ENCODE results near the gene ZNF138.
"Not testable (repeated sequence)": the region's sequence is repeated elsewhere in the genome, so short reads cannot be mapped to it uniquely, and the experiment has no call there.

The ZNF138 gene

DNA sequence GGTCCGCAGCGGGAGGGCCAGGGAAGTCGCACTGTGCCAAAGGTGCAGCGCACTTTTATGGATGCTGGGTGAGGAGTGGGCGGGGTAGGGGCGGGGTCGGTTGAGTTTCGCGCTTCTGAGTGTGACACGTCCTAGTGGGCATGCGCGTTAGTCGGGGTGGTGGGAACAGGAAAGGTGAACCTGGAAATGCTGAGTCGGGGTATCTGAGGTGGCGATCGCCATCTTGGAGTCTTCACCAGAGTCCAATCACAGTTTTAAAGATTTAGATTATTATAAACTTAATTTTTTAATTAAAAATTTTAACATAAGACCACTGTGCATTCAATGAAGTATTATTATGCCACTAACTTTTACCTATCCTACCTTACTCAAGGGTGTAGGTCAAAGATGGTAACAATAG, 45.7 kb downstream of the ZNF138 start:
- no peak for DNase-seq

DNA sequence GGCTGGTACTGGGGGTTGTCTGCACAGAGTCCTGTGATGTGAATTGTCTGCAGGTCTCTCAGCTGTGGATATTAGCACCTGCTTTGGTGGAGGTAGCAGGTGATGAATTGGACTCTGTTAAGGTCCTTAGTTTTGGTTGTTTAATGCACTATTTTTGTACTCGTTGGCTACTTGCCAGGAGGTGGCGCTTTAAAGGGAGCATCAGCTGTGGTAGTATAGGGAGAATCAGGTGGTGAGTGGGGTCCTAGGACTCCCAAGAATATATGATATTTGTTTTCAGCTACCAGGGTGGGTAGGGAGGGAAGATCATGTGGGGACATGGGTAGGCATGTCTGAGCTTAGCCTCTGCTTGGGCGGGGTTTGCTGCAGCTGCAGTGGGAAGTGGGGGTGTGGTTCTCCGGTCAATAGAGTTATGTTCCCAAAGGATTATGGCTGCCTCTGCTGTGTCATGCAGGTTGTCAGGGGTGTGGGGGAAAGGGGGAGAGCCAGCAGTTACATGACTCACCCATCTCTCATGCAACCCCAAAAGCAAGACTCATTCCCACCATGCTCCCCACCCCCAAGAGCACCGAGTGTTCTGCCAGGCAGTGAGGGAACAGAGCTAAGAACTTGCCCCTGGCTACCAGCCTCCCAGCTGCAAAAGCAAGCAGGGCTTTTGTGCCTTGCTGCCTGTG, 55.2 kb downstream of the ZNF138 start:
- no peak for DNase-seq

DNA sequence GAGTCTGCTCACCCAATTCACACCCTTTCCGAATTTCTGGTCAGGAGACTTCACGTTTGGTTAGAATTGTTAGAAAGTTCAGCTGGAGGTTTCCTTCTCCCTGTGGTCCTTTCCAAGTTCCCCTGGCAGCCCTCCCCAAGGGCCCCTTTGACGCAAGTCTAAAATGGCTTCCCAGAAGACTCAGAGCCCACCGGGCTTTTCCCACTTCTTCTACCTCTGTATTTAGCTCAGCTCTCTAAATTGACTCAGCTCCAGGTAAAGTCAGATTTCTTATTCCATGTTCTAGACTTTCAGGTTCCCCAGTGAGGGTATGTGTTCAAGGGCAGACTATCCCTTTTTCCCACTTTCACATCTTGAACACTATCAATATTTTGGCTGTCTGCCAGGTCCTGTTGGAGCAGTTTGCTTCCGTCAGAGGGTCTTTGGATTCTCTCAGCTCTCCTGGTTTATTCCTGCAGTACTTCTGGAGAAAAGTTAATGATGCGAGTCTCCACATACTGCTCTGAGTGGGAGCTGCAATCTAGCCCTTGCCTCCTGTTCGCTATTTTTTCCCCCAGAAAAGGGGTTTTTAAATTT, 55.8 kb downstream of the ZNF138 start:
- no peak for DNase-seq

DNA sequence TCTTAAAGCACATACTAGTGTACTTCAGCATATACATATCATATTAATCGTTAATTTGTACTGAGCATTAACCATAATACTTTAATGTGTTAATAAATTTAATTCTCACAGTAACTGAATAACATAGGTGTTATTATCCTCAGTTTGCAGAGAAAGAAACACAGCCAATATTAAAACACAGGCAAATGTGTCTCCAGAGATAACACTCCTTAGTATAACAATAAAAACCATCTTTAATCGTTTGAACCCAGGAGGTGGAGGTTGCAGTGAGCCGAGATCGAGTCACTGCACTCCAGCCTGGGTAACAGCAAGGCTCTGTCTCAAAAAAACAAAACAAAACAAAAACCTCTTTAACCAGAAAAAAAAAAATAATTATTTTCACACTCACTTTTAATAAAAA, 59.5 kb downstream of the ZNF138 start:
- no peak for DNase-seq

DNA sequence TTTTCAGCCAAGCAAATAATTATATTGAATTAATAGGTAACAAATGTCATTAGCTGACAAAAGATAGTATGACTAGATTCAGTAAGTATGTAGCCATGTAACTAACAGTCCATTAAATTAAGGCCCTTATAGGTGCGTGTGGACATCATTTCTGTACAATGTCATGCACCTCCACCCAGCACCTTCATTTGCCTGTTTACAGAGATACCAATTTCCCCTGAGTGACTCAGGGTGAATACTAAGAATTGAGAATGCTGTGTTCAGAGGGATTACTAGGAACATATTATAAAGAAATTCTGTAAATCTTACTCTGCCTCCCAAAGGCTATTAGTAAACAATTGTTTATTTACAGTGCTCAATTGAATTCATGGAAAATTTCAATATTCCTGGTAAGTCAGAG, 60.7 kb downstream of the ZNF138 start:
- DNase-seq: no peak

DNA sequence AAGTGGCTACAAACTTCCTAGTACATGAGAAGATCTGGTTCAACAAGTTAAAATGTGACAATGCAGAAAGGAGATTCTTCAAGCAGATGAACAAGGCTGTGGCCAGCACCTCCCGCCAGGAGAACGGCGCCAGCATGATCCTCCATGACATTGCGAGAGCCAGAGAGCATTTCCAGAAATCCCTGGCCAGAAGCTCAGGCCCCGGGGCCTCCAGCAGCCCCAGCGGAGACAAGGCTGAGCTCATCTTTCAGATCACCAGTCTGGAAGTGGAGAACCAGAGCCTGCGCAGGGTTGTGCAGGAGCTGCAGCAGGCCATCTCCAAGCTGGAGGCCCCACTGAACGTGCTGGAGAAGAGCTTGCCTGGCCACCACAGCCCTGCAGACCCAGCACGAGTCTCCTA, 68.8 kb downstream of the ZNF138 start:
- no peak for DNase-seq

DNA sequence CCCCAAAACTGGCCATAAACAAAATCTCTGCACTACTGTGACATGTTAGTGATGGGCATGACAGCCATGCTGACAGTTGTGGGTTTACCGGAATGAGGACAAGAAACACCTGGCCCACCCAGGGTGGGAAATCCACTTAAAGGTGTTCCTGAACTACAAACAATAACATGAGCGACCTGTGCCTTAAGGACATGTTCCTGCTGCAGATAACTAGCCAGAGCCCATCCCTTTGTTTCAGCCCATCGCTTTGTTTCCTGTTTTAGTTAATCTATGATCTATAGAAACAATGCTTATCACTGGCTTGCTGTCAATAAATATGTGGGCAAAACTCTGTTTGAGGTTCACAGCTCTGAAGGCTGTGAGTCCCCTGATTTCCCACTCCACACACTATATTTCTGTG, 69.3 kb downstream of the ZNF138 start:
- DNase-seq: not testable (repeated sequence)

DNA sequence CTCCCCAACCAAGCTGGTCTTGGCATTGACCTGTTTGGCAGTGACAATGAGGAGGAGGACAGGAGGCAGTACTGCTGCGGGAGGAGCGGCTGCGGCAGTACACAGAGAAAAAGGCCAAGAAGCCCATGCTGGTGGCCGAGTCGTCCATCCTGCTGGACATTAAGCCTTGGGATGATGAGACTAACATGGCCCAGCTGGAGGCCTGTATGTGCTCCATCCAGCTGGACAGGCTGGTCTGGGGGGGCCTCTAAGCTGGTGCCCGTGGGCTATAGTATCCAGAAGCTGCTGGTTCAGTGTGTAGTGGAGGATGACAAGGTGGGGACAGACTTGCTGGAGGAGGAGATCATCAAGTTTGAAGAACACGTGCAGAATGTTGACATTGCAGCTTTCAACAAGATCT, 69.7 kb downstream of the ZNF138 start:
- no peak for DNase-seq

DNA sequence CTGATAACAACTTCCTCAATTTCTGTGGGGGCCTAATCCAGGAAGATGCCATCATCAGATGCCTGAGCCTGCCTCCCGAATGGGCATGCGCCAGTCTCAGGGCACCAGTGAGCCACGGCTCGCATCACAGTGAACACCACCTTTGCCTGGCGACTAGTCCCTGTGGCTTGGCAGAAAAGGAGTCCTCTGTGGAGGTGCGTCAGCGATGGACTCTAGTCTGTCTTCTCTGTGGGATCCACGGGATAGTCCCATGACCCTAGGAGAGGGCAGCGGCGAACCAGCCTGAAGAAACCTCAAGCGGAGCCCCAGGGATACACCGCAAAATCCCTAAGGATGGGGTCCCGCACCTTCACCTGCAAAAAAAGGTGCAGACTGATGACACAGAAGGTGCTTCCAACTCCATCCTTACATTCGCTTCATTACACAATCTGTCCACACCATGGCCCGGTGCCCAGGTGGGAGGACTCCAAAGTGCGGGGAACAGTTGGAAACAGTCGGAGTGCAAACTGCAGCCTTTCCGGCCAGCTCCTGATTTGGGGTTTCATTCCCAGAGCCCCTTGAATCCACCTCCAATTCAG, 73.7 kb downstream of the ZNF138 start:
- DNase-seq: no peak

DNA sequence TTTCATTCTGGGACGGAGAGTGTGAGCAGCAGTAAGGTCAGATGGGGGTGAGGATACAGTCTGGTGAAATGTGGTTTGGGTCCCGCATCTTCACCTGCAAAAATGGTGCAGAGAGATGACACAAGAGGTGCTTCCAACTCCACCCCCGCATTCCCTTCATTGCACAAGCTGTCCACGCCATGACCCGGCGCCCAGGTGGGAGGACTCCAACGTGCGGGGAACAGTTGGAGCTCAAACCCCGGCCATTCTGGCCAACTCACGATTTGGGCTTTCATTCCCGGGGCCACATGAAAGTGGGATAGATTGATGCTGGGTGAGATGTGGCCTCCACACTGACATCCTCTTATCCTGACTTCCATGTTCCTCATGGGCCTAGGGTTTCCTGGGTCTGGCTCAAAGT, 74.3 kb downstream of the ZNF138 start:
- DNase-seq: no peak

DNA sequence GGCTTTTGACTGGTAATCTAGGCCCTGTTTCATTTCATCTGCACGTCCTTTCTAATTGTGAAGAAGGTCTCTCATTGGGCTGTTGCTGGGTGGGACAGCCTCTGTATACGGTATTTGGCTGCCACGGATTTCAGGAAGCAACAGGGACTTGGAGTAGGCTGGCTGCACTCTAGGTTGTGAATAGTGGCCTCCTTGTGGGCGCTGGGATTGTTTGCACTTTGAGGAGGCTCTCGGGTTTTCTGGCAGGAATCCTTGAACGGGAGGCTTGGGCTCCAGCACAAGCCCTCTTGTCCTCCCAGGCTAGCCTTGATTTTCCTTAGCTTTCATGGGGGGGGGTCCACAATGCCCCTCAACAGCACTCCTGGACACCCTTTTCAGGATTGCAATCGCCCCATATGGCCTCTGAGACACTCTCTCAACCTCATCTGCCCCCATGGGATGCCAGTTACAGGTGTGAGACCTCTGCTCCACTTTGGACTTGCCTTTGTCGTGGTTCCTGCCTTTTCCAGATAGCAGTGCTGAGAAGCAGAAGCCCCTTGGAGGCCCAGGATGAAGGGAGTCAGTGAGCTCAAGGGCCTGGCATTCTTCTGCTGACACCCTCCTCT, 75.0 kb downstream of the ZNF138 start:
- DNase-seq: no peak

DNA sequence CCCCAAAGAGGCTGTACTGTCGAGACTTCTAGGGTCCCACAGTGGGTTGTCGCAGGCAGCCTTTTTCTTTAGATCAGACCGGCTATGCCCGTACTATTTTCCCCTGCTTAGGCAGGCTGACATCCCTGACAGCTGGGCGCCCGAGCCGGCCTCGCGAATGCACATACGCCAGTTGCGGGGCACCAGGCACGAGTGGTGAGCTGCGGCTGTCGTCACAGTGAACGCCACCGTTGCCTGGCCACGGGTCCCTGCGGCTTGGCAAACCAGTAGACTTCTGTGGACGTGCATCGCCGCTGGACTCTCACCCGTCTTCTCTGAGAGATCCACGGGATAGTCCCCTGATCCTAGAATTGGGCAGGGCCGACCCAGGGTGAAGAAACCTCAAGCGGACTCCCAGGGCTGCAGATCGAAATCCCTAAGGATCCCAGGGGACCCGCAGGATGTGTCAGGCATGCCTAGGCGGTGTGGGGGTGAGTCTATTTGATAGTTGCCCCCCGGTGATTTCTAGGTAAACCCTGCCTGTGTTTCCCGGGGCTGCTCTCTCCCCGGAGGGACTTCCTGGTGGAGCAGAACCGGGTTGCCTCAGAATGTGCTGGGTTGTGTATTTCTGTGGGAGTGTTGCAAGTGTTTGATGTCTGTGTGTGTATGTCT, 75.8 kb downstream of the ZNF138 start:
- DNase-seq: no peak

DNA sequence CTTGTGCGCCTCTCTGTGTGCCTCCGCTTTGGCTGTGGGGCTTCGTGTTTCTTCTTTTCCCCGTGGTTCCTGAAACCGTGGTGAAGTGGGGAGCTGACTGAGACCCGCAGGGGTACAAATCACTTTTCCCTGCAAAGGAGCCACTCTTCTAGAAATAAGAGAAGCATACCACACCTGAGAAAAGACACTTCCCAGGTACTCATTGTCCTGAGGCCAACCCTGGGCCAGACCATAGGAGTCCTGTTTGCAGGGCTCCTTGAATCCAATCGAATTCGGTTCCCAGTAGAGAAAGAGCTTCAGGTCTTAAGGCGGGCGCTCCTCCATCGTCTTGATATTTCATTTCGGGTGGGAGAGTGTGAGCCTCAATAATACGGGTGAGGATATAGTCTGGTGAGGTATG, 76.4 kb downstream of the ZNF138 start:
- DNase-seq: no peak

DNA sequence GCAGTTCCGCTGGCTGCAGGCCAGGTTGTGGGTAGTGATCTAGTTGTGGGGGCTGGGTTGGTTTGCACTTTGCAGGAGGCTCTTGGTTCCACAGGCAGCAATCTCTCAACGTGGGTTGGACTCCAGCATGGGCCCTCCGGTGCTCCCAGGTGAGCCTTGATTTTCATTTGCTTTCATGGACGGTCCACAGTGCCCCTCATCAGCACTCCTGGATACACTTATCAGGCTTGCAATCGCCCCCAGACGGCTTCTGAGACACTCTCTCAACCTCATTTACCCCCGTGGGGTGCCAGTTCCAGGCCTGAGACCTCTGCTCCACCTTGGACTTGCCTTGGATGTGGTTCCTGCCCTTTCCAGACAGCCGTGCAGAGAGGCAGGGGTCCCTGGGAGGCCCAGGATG, 77.5 kb downstream of the ZNF138 start:
- no peak for DNase-seq

DNA sequence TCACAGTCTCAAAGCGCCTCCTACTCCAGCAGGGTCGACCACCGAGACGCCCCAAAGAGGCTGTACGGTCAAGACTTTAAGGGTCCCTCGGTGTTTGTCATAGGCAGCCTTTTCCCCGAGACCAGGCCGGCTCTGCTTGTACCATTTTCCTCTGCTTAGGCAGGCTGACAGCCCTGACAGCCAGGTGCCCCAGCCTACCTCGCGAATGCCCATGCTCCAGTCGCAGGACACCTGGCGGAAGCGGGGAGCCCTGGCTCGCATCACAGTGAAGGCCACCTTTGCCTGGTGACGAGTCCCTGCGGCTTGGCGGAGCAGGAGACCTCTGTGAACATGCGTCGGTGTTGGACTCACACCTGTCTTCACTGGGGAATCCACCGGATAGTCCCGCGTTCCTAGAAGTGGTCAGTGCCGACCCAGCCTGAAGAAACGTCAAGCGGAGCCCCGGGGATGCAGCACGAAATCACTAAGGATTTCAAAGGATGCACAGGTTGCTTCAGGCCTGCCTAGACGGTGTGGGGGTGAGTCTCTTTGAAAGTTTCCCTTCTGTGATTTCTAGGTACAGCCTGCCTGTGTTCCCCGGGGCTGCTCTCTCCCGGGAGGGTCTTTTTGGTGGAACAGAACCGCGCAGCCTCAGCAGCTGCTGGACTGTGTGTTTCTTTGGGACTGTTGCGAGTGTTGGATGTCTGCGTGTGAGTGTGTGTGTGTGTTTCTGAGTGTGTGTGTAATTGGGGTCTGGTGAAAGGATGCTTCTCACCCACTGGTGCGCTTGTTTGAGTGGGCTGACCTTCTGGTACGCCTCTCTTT, 78.3 kb downstream of the ZNF138 start:
- no peak for DNase-seq

DNA sequence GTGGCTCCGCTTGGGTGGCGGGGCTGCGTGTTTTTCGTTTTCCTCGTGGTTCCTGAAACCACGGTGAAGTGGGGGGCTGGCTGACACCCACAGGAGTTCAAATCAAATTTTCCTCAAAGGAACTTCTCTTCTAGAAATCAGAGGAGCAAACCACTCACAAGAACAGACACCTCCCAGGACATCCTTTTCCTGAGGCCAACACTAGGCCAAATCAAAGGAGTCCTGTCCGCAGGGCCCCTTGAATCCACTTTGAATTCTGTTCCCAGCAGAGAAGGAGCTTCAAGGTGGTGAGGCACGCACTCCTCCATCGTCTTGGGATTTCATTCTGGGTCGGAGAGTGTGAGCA, 78.9 kb downstream of the ZNF138 start:
- no peak for DNase-seq

DNA sequence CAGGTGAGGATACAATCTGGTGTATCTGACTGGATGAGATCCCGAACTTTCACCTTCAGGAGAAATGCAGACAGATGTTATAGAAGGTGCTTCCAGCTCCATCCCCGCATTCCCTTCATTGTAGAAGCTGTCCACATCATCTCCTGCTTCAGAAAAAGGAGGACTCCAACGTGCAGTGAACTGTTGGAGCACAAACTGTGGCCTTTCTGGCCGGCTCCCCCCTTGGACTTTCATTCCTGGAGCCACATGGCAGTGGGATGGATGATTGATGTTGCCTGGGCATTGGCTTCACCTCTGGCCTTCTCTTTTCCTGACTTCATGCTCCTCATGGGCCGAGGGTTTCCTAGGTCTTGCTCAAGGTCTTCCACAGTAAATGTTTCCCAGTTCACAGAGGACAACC, 79.3 kb downstream of the ZNF138 start:
- DNase-seq: no peak

DNA sequence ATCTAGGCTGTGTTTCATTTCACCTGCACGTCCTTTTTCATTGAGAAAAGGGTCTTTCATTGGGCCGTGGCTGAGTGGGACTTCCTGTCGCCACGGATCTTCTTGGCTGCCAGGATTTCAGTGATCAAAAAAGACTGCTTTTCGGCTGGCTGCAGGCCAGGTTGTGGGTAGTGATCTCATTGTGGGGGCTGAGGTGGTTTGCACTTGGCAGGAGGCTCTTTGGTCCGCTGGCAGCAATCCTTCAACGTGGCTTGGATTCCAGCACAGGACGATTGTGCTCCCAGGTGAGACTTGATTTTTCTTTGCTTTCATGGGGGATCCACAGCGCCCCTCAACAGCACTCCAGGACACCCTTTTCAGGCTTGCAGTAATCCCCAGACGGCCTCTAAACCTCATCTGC, 79.9 kb downstream of the ZNF138 start:
- DNase-seq: no peak

DNA sequence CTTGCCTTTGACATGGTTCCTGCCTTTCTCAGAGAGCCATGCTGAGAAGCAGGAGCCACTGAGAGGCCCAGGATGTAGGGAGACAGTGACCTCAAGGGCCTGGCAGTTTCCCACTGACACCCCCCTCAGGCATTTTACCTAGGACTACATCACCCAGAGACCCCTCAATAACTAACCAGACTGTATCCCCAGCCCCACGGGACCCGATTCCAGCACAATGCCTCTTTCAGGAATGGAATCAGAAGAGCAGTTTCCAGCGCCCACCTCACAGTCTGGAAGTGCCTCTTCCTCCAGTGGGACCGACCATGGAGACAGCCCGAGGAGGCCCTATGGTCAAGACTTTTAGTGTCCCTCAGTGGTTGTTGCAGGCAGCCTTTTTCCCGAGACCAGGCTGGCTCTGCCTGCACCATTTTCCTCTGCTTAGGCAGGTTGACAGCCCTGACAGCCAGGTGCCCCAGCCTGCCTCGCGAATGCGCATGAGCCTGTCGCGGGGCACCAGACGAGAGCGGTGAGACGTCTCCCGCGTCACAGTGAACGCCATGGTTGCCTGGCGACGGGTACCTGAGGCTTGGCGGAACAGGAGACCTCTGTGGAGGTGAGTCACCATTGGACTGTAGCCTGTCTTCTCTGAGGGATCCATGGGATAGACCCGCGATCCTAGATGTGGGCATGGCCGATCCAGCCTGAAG, 80.5 kb downstream of the ZNF138 start:
- DNase-seq: no peak

DNA sequence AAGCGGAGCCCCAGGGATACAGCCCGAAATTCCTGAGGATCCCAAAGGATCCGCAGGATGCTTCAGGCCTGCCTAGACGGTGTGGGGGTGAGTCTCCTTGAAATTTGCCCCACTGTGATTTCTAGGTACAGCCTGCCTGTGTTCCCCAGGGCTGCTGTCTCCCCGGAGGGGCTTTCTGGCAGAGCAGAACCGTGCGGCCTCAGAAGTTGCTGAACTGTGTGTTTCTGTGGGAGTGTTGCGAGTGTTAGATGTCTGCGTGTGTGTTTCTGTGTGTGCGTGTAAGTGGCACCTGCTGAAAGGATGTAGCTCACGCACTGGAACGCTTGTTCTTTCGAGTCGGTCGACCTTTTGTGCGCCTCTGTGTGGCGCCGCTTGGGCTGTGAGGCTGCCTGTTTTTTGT, 81.0 kb downstream of the ZNF138 start:
- no peak for DNase-seq

DNA sequence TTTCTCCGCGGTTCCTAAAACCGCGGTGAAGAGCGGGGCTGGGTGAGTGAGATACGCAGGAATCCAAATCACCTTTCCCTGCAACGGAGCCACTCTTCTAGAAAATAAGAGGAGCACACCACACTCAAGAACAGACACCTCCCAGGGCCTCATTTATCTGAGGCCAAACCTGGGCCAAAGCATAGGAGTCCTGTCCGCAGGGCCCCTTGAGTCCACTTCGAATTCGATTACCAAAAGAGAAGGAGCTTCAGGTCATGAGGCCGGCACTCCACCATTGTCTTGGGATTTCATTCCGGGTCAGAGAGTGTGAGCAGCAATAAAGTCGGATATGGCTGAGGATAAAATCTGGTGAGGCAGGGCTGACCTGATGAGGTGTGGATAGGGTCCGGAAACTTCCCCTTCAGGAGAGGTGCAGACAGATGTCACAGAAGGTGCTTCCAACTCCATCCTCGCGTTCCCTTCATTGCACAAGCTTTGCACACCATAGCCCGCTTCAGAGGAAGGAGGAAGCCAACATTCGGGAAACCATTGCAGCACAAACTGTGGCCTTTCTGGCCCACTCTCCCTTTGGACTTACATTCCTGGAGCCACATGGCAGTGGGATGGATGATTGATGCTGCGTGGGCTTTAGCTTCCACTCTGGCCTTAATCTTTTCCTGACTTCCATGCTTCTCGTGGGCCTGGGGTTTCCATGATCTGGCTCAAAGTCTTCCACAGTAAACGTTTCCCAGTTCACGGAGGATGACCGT, 81.6 kb downstream of the ZNF138 start:
- DNase-seq: no peak
